Measurements from ENCODE around the gene EVX2.
A peak's percentile ranks its signal among the peaks of the same experiment; 100 is the strongest.

The EVX2 gene

DNA sequence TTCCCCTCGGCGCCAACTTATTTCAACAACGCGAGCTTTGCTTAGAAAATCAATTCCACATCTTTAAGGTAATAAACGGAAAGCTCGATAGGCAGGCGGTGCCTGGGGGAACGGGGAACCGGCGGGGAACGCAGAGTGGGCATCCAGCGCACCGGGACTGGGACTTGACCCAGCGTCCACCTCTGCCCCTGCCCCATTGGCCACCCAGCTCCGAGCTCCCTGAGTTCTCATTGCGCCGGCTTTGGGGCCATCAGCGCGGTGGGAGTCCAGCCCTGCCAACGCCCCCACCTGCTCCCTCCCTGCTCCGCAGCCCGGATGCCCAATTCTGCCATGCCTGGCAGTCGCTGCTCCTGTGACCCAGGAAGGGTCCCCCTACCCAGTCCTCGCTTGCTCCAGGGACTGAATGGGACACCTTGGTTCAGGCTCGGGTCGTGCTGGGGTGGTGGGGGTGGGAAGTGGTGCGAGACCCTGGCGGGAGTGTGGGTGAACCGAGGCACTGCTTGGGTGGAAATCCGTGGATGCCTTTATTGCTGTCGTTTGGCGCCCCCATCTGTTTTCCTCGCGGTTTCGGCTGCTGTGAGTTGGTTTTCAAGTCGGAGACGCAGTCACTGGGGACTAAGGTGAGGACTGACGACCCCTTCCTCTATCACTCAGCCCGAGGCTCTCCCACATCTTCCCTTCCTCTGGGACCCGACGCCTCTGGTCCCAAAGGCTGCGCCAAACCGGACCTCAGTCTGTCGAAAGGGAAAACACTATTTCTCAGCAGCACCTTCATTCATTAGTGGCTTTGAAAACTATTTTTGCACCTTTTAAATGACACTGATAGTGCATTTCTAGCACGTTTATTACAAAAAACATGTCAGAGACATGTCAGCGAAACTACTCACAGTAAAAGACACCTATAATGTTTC, 2.4 kb upstream of the EVX2 start:
- Histone ChIP-seq H3K27me3 (ENCODE audit: insufficient read depth, low read length) (peaks cover 6% of the 10 kb centered on the region; the same call in 1 of the 2 replicates), H3K9me3 (ENCODE audit: low read length) (no peaks in the 10 kb centered on the region), H3K9me2 (ENCODE audit: low read depth, low read length) (no peaks in the 10 kb centered on the region), H3K4me3 (ENCODE audit: low read depth, low read length, poor library complexity, severe bottlenecking) (no peak overlapping the region), H3F3A (ENCODE audit: insufficient read depth, low read length) (no peaks in the 10 kb centered on the region), H3K79me2 (ENCODE audit: insufficient read depth, low read length) (no peaks in the 10 kb centered on the region), H3K27ac (ENCODE audit: low read depth, low read length, poor library complexity, severe bottlenecking) (no peak overlapping the region), H4K20me1 (ENCODE audit: insufficient read depth, low read length) (no peaks in the 10 kb centered on the region), H3K9ac (ENCODE audit: low read length) (no peak overlapping the region), H3K36me3 (ENCODE audit: insufficient read depth, low read length) (no peaks in the 10 kb centered on the region), H2AFZ (ENCODE audit: low read length) (no peak overlapping the region), H3K4me1 (ENCODE audit: insufficient read depth, low read length, severe bottlenecking) (no peaks in the 10 kb centered on the region), H3K4me2 (ENCODE audit: low read length) (no peak overlapping the region)
- no peak for TF ChIP-seq EZH2 (IDR thresholded peaks at IDR 0.05; ENCODE audit: borderline replicate concordance, low read length)
- TF ChIP-seq, protein P1, sequence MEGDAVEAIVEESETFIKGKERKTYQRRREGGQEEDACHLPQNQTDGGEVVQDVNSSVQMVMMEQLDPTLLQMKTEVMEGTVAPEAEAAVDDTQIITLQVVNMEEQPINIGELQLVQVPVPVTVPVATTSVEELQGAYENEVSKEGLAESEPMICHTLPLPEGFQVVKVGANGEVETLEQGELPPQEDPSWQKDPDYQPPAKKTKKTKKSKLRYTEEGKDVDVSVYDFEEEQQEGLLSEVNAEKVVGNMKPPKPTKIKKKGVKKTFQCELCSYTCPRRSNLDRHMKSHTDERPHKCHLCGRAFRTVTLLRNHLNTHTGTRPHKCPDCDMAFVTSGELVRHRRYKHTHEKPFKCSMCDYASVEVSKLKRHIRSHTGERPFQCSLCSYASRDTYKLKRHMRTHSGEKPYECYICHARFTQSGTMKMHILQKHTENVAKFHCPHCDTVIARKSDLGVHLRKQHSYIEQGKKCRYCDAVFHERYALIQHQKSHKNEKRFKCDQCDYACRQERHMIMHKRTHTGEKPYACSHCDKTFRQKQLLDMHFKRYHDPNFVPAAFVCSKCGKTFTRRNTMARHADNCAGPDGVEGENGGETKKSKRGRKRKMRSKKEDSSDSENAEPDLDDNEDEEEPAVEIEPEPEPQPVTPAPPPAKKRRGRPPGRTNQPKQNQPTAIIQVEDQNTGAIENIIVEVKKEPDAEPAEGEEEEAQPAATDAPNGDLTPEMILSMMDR (IDR thresholded peaks at IDR 0.05; ENCODE audit: low read length) = peak; percentile 61; the same call in 1 of the 2 replicates

DNA sequence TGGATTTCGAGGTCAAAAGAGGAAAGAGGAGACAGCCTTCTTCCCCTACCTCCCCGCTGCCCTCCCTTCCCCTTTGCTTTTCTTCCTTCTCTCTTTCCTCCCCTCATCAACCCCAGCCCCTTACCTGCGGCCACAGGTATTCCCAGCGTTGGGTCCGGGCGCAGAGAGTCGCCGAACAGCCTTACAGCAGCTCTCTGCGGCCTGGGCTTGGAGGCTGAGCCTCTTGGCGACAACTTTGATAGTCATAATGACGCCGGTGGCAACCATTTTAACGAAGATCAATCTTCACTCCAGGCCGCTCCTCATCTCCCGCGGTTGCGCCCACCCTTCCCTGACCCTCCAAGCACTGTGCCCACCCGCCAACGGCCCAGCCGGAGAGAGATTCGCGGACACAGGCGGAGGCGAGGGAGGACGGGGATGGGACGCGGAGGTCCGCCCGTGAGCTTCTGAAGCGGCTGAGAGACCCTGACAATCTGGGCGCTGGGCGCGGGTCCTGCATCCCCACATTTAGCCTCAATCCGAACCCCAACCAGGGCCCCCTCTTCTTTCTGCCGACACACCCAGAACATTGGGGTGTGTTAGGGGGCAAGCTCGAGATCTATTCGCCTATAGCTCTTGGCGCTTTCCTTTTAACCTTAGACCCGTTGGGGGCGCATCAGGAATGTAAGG, 1.5 kb upstream of the EVX2 start:
- Histone ChIP-seq H3K9ac (ENCODE audit: low read length) (no peak overlapping the region), H3K9me3 (ENCODE audit: low read length) (no peaks in the 10 kb centered on the region), H3K4me1 (ENCODE audit: insufficient read depth, low read length, severe bottlenecking) (no peaks in the 10 kb centered on the region), H3F3A (ENCODE audit: insufficient read depth, low read length) (no peaks in the 10 kb centered on the region), H3K27me3 (ENCODE audit: insufficient read depth, low read length) (peaks cover 6% of the 10 kb centered on the region; the same call in 1 of the 2 replicates), H3K36me3 (ENCODE audit: insufficient read depth, low read length) (no peaks in the 10 kb centered on the region), H3K79me2 (ENCODE audit: insufficient read depth, low read length) (no peaks in the 10 kb centered on the region), H4K20me1 (ENCODE audit: insufficient read depth, low read length) (no peaks in the 10 kb centered on the region), H2AFZ (ENCODE audit: low read length) (no peak overlapping the region), H3K27ac (ENCODE audit: low read depth, low read length, poor library complexity, severe bottlenecking) (no peak overlapping the region), H3K4me2 (ENCODE audit: low read length) (no peak overlapping the region), H3K9me2 (ENCODE audit: low read depth, low read length) (no peaks in the 10 kb centered on the region), H3K4me3 (ENCODE audit: low read depth, low read length, poor library complexity, severe bottlenecking) (no peak overlapping the region)
- no peak for TF ChIP-seq EZH2 (IDR thresholded peaks at IDR 0.05; ENCODE audit: borderline replicate concordance, low read length)
- TF ChIP-seq, protein P1 (IDR thresholded peaks at IDR 0.05; ENCODE audit: low read length) = no peak

DNA sequence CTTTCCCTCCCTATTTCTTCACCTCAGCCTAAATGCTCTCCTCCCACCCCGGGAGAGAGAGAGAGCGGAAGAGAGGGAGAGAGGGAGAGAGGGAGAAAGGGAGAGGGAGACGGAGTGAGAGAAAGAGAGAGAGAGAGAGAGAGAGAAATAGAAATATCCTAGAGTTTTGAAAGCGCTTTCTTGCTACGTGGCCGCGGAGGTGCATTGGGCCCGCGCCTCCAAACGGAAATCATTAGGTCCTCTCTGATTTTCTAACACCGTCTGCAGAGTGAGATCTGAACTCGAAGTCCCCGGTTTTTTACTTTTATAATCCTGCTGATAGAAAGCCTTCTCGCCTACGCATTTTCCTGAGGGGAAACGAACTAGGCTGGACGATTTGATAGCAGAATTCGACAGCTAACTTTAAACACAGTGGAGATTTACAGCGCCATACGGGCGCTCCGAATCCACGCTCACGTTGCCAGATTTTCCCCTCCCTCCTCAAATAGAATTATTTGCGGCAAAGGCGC, 903 bp upstream of the EVX2 start:
- Histone ChIP-seq H2AFZ (ENCODE audit: low read length) (no peak overlapping the region), H3K36me3 (ENCODE audit: insufficient read depth, low read length) (no peaks in the 10 kb centered on the region), H3K9me2 (ENCODE audit: low read depth, low read length) (no peaks in the 10 kb centered on the region), H3K27me3 (ENCODE audit: insufficient read depth, low read length) (peaks cover 6% of the 10 kb centered on the region; the same call in 1 of the 2 replicates), H3K4me3 (ENCODE audit: low read depth, low read length, poor library complexity, severe bottlenecking) (no peak overlapping the region), H3K27ac (ENCODE audit: low read depth, low read length, poor library complexity, severe bottlenecking) (no peak overlapping the region), H3F3A (ENCODE audit: insufficient read depth, low read length) (no peaks in the 10 kb centered on the region), H3K4me2 (ENCODE audit: low read length) (no peak overlapping the region), H3K9ac (ENCODE audit: low read length) (no peak overlapping the region), H4K20me1 (ENCODE audit: insufficient read depth, low read length) (no peaks in the 10 kb centered on the region), H3K4me1 (ENCODE audit: insufficient read depth, low read length, severe bottlenecking) (no peaks in the 10 kb centered on the region), H3K9me3 (ENCODE audit: low read length) (no peaks in the 10 kb centered on the region), H3K79me2 (ENCODE audit: insufficient read depth, low read length) (no peaks in the 10 kb centered on the region)
- TF ChIP-seq, protein P1 (IDR thresholded peaks at IDR 0.05; ENCODE audit: low read length) = no peak
- TF ChIP-seq EZH2 (IDR thresholded peaks at IDR 0.05; ENCODE audit: borderline replicate concordance, low read length) = no peak

Data from OCI-LY1 (cell line).